ENCODE data around the gene SETX. TPM values are rescaled to one million over a fixed set of nuclear protein-coding genes. Genes with fewer than 3 reads are reported as not detected.
A peak's percentile ranks its signal among the peaks of the same experiment; 100 is the strongest.

Gene SETX
- total RNA-seq, 1 donor, result 40.1 TPM

GRCh38 chr9:132241840-132242620, 112.8 kb downstream of the SETX start:
- peak in 2 of 3 donors; percentile 62 to 76 for DNase-seq (ENCODE audit: low read depth in 2 of 3, low spot score in 2 of 3)

GRCh38 chr9:132241483-132241839, 113.3 kb downstream of the SETX start:
- no peak for DNase-seq (ENCODE audit: low read depth in 2 of 3, low spot score in 2 of 3)

- DNase-seq (ENCODE audit: low read depth in 2 of 3, low spot score in 2 of 3), result peak; percentile 97 to 98 (median 97)
Observed at GRCh38 chr9:132240841-132241482, 113.8 kb downstream of the SETX start.

GRCh38 chr9:132239999-132240840, 114.6 kb downstream of the SETX start:
- DNase-seq (ENCODE audit: low read depth in 2 of 3, low spot score in 2 of 3), result no peak

GRCh38 chr9:132239518-132239917, 115.3 kb downstream of the SETX start:
- DNase-seq (ENCODE audit: low read depth in 2 of 3, low spot score in 2 of 3), result no peak

- DNase-seq (ENCODE audit: low read depth in 2 of 3, low spot score in 2 of 3), result no peak
Observed at GRCh38 chr9:132238992-132239391, 115.8 kb downstream of the SETX start.

- DNase-seq (ENCODE audit: low read depth in 2 of 3, low spot score in 2 of 3), result no peak
Observed at GRCh38 chr9:132238026-132238972, 116.5 kb downstream of the SETX start.

- no peak for DNase-seq (ENCODE audit: low read depth in 2 of 3, low spot score in 2 of 3)
Observed at GRCh38 chr9:132237481-132237880, 117.3 kb downstream of the SETX start.

- DNase-seq (ENCODE audit: low read depth in 2 of 3, low spot score in 2 of 3), result no peak
Observed at GRCh38 chr9:132236662-132237311, 118.0 kb downstream of the SETX start.

- DNase-seq (ENCODE audit: low read depth in 2 of 3, low spot score in 2 of 3), result peak; percentile 68 to 80 (median 72)
Observed at GRCh38 chr9:132235894-132236661, 118.7 kb downstream of the SETX start.

GRCh38 chr9:132235125-132235524, 119.7 kb downstream of the SETX start:
- no peak for DNase-seq (ENCODE audit: low read depth in 2 of 3, low spot score in 2 of 3)

- DNase-seq (ENCODE audit: low read depth in 2 of 3, low spot score in 2 of 3), result no peak
Observed at GRCh38 chr9:132234535-132234934, 120.3 kb downstream of the SETX start.

GRCh38 chr9:132233138-132233537, 121.6 kb downstream of the SETX start:
- no peak for DNase-seq (ENCODE audit: low read depth in 2 of 3, low spot score in 2 of 3)

GRCh38 chr9:132232522-132232921, 122.3 kb downstream of the SETX start:
- DNase-seq (ENCODE audit: low read depth in 2 of 3, low spot score in 2 of 3), result no peak

GRCh38 chr9:132231019-132231701, 123.6 kb downstream of the SETX start:
- DNase-seq (ENCODE audit: low read depth in 2 of 3, low spot score in 2 of 3), result no peak

- no peak for DNase-seq (ENCODE audit: low read depth in 2 of 3, low spot score in 2 of 3)
Observed at GRCh38 chr9:132230605-132231004, 124.2 kb downstream of the SETX start.

- no peak for DNase-seq (ENCODE audit: low read depth in 2 of 3, low spot score in 2 of 3)
Observed at GRCh38 chr9:132228062-132228461, 126.7 kb downstream of the SETX start.

All from hematopoietic multipotent progenitor cell (in vitro differentiated cells).